GM19240 (cell line): ENCODE results near the gene DQX1.
A peak's percentile ranks its signal among the peaks of the same experiment; 100 is the strongest.

ENCODE experiments used
- DNase-seq: peaks from one replicate; pipeline ENCODE4 v3.0.0; 2011; ENCODE audit warnings: low spot score; ENCODE audit not compliant: insufficient read length

Gene DQX1

GRCh38 chr2:74531666-74532065, 5.6 kb upstream of the DQX1 start:
- DNase-seq, result no peak

- peak; percentile 79 for DNase-seq
Measured at GRCh38 chr2:74530239-74531187, 4.5 kb upstream of the DQX1 start.

DNA sequence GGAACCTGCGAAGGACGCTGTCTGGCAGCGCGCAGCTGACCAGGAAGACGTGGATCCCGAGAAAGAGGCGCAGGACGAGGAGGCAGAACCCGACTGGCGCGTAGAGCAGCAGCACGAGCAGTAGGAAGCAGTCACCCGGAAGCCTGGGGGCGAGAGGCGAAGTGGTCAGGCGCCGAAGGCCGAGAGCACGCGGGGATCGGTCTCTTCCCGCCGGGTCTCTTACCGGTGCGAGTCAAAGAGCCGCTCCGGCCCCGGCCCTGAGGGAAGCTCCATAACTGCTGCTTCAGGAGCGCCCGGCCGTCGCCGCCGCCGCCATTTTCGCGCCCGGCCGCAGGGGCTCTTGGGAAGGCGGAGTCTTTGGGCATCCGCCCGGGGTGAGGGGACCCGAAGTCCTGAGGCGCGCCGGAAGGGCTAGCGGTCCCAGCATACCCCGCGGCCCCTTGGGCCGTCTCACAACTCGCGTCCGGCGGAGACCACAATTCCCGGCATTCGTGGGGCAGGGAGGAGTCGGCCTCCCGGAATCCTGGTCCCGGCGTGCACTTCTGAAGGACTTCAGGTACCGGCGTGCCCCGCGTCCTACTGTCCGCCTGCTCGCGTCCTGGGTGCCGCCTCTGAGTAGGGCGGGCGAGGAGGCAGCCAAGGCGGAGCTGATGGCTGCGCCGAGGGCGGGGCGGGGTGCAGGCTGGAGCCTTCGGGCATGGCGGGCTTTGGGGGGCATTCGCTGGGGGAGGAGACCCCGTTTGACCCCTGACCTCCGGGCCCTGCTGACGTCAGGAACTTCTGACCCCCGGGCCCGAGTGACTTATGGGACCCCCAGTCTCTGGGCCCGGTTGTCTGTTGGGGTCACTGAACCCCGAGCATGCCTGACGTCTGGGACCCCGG, 3.6 kb upstream of the DQX1 start, which contains the start of the genes AUP1 and HTRA2:
Gene AUP1 (minus strand): TSS at position 350 of the 882 bp plus-strand sequence. CDS start 77 bp downstream, at position 273.
Gene HTRA2 (plus strand): TSS at position 577 of the 882 bp plus-strand sequence. CDS start 74 bp downstream, at position 651.
- DNase-seq, result peak; percentile 96

DNA sequence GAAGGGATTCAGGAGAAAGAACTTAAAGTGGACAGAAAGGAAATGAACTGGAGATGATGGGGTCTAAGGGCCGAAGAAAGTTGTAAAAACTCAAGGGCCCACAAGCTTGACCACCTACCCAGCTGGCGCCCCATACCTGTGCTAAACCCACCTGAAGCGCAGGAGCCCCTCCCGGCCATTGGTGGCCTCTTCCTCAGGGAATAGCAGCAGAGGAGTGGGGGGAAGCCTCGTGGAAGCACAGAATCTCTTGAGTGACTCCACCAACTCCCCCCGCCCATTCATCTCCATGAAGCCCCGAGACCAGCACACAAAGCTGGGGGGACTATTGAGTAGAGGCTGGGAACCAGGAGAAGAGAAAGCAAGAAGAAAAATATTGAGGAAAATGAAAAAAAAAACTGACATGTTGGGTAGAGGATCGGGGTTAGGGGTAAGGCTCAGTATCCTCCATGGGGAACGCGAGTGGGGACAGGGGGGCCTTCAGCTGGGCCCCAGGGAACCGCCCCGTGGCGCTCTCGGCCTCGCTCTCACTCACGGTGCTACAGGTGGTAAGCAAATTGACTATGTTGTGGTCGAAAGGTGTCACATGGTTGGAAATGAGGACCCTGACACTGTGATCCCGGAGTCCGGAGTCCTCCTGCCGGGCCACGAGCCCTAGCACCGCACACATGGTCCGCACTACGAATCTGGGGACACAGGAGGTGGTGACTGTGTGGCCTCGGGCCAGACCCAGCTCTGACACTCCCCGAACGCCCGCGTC, 2.7 kb upstream of the DQX1 start:
- no peak for DNase-seq

DNA sequence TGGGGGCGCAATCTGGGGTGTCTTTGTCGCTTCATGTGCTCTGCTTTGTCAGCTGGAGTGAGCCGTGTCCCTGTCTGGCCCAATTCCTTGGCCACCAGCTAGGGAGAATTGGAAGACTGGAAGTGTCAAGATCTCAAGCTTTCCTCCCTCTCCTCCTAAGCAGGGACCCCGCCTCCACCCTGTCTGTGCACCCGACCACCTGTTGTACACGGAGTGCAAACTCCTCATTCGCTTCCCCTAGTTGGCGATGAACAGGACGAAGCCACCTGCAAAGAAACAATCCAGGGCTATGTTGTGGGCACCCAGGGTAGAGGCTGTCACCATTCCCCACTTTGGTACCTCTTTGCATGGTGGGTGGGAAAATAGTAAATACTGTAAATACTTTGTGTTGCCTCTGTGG, 1.7 kb upstream of the DQX1 start:
- no peak for DNase-seq

DNA sequence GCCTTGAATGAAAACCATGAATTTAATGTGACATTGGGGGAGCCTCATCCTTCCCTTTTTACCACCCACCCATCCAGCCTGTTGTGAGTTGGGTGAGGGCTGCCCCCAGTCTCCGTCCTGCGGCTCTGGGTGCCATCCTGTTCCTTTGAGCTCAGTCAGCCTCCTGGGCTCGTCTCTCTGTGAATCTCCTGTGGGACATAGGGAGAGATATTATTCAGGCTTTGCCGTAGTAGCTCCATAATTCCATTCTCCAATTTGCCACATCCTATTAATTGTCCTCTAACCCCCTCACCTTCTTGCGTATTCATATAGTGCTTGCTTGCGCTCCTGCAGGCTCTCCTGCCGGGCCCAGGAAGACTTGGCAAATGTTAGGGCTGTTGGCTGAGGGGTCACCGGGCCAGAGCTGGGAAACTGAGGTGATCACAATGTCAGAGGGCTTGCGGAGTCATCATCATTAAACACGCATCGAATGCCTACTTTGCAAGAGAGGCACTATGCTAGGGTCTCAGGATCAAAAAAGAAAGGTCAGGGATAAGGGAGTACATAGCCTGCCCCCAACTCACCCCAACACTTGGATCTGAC, 709 bp upstream of the DQX1 start:
- DNase-seq, result no peak

DNA sequence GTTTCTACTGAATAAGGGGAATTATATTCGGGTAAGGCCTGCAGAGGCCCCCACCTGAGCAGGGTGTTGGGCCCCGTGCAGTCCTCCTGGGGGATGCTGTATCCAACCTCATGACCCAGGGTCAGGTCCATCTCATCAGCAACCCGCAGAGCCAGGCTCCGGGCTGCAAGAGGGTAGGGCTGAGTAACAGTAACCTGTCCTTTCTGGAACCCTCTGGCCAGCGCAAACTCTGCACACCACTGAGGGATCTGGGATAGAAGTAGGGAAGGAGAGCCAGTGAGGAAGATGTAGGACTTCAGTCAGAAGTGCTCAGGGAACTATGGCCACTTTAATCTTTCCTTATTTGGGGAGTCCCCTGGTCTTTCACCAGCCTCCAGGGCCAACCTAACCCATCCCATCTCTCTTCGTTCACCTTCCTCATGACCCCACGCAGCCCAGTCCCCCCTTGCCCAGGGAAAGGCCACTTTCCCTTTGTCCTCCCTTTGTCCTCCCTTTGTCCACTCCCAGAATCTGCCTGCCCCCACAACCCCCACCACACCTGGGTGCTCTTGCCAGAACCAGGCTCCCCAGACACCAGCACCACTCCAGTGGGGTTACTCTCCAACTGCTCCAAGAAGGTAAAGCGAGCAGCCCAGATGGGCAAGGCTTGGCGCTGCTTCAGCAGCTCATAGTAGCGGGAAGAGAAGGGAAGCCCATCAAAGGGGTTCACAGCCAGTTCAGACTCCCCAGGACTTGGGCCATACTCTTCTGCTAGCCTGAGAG, 895 bp downstream of the DQX1 start:
- DNase-seq, result no peak

DNA sequence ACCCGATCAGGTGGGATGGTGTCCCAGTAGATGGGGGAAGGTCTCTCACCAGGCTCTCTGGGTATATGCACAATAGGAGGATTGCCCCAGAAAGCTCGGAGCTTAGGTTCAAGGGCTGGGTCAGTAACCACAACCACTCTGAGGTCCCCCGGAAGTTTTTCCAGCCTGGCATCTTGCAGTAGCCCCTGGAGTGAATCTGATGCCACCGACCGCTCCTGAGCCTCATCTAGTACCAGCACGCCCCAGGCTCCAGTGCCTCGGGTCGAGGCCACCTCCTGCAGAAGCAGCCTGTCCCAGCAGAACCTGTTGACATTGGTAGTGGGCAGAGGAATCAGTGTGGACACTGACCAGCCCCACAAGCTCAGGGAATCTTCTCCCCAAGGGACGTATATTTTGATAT, 2.0 kb downstream of the DQX1 start:
- no peak for DNase-seq

DNA sequence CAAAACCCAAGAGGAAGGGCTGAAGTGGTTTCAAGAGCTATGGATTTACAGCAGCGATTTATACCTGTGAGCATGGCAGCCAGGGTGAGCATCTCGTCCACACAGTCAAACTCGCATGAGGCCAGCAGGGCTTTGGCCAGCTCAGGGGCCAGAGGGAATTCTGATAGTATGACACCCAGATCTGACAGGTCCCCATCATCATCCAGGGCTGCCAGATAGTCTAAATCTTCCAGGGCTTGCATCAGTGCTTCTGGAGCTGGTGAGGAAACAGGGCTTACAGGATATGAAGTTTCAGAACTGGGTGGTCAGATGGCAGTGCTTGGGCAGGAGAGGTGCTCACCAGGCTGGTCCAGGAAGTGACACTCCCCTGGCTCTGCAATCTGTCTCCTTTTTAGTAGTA, 3.5 kb downstream of the DQX1 start:
- DNase-seq, result no peak

GRCh38 chr2:74516650-74517049, 9.4 kb downstream of the DQX1 start:
- DNase-seq, result no peak

DNA sequence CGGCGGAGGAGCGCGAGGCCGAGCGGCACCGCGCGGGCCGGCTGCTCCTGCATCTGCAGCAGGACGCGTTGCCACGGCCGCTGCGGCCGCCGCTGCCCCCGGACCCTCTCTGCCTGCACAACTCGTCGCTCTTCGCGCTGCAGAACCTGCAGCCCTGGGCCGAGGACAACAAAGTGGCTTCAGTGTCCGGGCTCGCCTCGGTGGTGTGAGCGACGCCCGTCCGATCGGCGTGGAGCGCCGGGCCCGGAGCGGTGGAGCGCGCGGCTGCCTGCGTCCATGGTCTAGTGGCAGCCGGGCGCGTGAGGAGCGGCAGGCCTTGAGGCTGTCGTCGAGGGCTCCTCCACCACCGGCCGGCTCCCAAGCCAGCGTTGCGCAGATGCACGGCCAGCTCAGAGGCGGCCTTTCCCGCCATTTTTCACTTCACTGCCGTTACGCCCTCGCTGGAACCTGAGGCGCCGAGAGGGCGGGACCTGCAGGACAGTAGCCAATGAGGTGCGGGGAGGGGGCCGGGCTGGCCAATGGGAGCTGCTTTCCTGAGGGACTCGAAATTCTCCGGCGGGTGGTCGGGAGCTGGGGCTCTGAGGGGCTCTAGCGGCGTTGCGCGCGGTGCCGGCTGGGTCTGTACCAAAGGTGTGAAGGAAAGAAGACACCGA, 9.9 kb downstream of the DQX1 start:
- no peak for DNase-seq

DNA sequence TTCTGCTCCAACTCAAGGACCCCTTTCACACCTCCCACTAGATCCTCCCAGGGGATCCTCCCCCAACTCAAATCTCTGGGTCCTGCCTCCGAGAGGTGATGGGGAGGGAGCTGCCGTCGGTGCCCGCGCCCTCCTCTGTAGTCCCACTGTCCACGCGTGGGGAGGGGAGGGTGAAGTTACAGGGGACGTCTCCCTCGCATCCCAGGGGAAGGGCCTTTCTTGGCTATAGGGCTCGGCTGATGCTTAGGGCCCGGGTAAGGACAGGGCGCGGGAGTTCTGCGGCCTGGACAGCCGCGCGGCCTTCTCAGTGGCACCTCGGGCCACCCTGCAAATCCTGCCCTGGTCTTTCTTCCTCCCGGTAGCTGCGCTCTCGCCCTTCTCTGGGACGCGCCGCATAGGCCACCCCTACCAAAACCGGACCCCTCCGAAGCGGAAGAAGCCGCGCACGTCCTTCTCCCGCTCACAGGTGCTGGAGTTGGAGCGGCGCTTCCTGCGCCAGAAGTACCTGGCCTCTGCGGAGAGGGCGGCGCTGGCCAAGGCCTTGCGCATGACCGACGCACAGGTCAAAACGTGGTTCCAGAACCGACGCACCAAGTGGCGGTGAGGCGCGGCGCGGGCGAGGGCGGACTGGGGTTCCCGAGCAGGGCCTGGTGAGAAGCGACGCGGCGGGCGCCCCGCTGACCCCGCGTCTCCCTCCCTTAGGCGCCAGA, 10.6 kb downstream of the DQX1 start:
- no peak for DNase-seq

DNA sequence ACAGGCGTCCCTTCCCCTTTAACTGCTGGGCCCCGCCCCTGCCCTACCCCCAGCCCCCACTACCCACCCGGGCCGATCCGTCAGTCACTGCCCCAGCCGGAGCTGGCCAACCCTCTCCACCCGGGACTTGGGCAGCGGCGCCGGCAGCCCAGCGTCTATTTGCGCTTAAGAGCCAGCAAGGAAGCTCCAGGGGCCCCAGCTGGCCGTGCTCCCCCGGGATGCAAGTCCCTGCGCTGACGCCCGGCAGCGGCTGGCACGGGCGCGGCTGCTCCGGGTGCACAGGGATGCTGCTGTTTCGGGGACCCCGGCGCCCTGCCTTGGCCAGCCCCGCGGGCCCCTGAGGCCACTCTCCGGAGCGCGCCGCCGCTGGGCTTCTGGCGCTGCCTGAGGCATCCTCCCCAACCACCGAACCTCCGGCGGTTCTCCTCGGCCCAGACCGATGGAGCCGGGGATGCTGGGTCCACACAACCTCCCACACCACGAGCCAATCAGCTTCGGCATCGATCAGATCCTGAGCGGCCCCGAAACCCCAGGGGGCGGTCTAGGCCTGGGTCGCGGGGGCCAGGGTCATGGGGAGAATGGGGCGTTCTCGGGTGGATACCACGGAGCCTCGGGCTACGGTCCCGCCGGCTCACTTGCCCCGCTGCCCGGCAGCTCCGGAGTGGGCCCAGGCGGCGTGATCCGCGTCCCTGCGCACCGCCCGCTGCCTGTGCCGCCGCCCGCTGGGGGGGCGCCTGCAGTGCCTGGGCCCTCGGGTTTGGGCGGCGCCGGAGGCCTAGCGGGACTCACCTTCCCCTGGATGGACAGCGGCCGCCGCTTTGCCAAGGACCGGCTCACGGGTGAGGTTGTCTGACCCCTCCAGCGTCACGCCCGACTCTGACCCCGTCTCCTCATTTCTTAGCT, 11.4 kb downstream of the DQX1 start, which contains the start of gene TLX2:
Gene TLX2 (plus strand): TSS at position 83 of the 903 bp plus-strand sequence. CDS start 357 bp downstream, at position 440.
- DNase-seq, result no peak

DNA sequence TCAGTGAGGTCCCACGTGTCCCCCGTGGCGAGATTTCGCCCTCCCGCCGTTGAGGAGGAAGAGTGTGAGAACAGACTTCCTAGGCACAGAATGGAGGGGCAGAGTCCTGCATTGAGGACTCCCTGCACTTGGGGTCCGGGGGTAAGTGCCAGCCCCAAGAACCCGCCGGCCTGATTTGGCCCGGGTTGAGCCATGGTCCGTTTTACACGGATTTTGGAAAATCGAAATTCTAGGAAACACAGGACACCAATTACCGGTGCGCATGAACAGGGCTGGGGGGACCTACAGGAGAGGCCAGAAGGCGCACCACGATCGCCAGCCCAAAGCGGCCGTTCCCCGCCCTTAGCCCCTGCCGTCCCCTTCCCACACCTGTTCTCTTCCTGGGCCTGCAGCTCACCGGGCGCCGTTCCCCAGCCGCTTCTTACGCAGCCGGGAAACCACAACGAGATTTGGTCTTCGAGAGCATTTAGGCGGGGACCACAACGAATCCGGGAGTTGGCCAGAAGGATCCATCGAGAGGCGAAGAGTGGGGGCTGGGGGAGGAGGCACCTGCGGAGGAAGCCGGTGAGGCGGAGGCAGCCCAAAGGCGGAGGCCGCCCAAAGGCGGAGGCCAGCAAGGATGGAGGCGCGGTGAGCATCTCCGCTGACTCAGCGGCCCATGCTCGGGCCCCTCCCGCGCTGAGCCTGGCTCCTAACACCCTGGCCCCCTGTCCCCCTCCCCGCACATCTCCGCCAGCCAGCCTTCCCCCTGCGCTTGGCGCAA, 12.2 kb downstream of the DQX1 start:
- no peak for DNase-seq

DNA sequence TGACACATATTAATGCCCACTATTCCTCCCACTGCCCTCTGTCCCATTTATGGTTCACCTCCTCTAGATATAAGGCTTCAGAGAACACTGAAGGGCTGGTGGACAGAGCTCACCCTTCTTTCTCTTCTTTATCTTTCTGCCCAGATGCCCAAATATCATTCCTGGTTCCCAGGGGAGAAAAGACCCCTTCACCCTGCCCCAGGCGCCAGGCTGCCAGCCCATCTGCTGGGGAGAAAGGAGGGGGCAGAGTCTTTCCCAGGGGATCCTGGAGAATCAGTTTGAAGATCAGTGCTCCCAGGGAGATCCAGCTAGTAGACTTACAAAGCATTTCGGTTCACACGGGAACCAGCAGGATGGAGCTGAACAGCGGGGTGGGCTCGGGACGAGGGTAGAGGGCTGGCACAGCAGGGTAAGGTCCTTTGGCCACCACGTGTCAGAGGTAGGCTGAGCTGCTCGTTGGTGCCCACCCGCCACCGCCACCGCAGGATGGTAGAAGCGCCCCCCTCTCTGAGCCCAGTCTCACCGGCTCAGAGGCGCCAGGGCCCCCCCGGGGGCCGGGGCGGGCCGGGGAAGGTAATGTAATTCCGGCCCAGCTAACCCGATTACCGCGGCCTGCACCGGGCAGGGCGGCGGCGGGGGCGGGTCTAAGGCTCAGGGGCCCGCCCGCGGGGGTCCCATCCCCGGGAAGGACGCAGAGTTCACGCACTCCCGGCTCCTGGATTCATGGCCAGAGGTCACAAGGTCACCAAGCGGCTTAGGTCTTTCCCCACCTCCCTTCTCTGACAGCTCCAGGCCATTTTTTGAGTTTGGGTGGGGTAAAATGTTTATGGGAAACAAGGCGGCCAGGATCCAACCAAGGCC, 13.1 kb downstream of the DQX1 start:
- no peak for DNase-seq
